OCI-LY1 (cell line): ENCODE data around the gene MRPL49.

Experiments used
- CTCF ChIP-seq: fragments of 200-600 bp; sonication (generic), shearing (Covaris generic); IDR thresholded peaks from 2 replicates; pipeline ENCODE4 v1.5.1; 2017; ENCODE audit warnings: mild to moderate bottlenecking, antibody characterized with exemption, low read length, moderate library complexity, mixed read lengths
- EZH2 ChIP-seq: fragments of 200-600 bp; sonication (generic), shearing (Covaris generic); IDR thresholded peaks from 2 replicates; pipeline ENCODE4 v1.8.0; 2017; ENCODE audit warnings: borderline replicate concordance, mixed run types, mild to moderate bottlenecking, antibody characterized with exemption, low read length, moderate library complexity, mixed read lengths

GRCh38 chr11:65089621-65090020 lies 32.5 kb upstream of the MRPL49 start:
- TF ChIP-seq CTCF = no peak
- no peak for TF ChIP-seq EZH2
